ENCODE results near the gene IL36B. TPM values are rescaled to one million over a fixed set of nuclear protein-coding genes. Genes with fewer than 3 reads are reported as not detected.

The IL36B gene
- total RNA-seq, 1 donor from 2014 or later = not detected

DNA sequence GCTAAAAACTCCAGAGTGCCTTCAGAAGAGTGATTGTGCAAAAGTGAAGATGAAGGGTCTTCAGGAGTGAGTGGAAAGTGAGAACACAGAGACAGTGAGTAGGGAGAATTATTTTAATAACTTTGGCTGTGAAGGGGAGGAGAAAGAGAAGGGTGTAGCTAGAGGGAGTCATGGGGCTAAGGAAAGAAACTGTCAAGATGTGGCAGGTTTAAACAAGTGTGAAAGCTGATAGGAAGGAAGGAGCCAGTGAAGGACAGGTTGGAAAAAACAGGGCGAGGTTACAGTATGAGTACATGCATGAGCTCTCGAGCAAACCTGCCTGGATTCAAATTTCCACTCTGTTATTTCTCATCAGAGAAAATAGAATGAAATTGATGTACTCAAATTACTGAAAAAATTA lies 32.9 kb upstream of the IL36B start:
- no peak for DNase-seq (ENCODE audit: extremely low spot score, unreplicated experiment)
- Mint-ChIP-seq H3K27me3 (ENCODE audit: unreplicated experiment) (peaks cover 40% of the 10 kb centered on the region), H3K36me3 (ENCODE audit: unreplicated experiment) (no peaks in the 10 kb centered on the region)

DNA sequence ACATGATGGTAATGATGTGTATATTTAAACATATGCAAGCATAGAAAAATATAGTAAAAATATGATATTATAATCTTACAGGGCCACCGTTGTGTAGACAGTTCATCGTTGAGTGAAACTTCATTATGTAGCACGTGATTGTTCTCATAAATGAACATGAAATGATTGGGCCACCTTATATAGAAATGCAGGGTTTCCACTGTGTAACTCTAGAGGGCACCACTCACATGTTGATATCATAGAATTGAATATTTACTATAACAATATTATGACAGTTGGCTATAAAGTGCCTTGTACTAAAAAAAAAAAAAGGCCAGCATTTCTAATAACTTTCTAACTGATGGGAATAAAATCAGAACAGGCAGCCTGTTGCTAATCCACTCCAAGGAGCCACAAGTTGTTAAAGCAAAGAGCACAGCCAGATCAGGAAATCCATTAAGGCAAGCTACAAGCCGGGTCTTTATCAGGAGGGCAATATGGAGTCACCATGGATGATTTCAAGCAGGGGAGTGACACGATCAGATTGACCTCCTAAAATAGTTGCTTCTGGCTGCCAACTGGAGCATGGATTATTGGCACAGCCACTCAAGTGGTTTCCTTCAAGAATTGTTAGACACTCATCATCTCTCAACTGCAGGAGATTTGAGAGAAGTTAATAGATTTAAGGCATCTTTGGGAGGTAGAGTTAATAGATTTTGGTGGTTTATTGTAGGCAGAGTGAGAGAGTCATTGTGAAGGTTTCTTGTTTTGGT lies 31.8 kb upstream of the IL36B start:
- H3K27ac Mint-ChIP-seq (ENCODE audit: unreplicated experiment) = no peak overlapping the region
- H3K4me1 Mint-ChIP-seq (ENCODE audit: unreplicated experiment) = no peaks in the 10 kb centered on the region
- DNase-seq (ENCODE audit: extremely low spot score, unreplicated experiment) = no peak
- H3K36me3 Mint-ChIP-seq (ENCODE audit: unreplicated experiment) = no peaks in the 10 kb centered on the region
- peaks cover 46% of the 10 kb centered on the region for H3K27me3 Mint-ChIP-seq (ENCODE audit: unreplicated experiment)
- H3K4me3 Mint-ChIP-seq (ENCODE audit: unreplicated experiment) = no peak overlapping the region
- H3K9me3 Mint-ChIP-seq (ENCODE audit: unreplicated experiment) = no peaks in the 10 kb centered on the region
- TF ChIP-seq, protein P1, sequence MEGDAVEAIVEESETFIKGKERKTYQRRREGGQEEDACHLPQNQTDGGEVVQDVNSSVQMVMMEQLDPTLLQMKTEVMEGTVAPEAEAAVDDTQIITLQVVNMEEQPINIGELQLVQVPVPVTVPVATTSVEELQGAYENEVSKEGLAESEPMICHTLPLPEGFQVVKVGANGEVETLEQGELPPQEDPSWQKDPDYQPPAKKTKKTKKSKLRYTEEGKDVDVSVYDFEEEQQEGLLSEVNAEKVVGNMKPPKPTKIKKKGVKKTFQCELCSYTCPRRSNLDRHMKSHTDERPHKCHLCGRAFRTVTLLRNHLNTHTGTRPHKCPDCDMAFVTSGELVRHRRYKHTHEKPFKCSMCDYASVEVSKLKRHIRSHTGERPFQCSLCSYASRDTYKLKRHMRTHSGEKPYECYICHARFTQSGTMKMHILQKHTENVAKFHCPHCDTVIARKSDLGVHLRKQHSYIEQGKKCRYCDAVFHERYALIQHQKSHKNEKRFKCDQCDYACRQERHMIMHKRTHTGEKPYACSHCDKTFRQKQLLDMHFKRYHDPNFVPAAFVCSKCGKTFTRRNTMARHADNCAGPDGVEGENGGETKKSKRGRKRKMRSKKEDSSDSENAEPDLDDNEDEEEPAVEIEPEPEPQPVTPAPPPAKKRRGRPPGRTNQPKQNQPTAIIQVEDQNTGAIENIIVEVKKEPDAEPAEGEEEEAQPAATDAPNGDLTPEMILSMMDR (IDR thresholded peaks at IDR 0.05) = peak; percentile 42

More for the DNA sequence above, 32.9 kb upstream of the IL36B start:
- H3K27ac Mint-ChIP-seq (ENCODE audit: unreplicated experiment) = no peak overlapping the region
- H3K9me3 Mint-ChIP-seq (ENCODE audit: unreplicated experiment) = no peaks in the 10 kb centered on the region
- no peak overlapping the region for H3K4me3 Mint-ChIP-seq (ENCODE audit: unreplicated experiment)
- TF ChIP-seq, protein P1 (IDR thresholded peaks at IDR 0.05) = no peak
- H3K4me1 Mint-ChIP-seq (ENCODE audit: unreplicated experiment) = no peaks in the 10 kb centered on the region

DNA sequence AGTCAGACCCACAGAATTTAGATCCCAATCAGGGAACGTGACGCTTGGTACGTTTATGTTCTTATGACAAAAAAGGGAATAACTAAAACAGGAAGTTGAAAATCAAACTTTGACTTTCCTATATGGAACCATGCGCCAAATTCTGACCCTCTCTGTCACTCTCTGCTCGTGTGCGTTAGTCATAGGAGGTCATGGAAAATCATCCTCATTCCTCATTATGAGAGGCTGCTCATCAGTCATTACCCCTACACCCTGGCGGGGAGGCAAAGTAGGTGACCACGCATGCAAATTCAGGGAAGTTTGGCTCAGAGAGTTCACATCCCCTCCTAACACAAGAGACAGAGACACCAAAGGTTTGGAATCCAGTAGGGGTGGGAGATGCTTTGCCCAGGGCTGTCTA lies 30.6 kb upstream of the IL36B start:
- Mint-ChIP-seq H3K36me3 (ENCODE audit: unreplicated experiment) (no peaks in the 10 kb centered on the region), H3K27ac (ENCODE audit: unreplicated experiment) (no peak overlapping the region), H3K4me3 (ENCODE audit: unreplicated experiment) (no peak overlapping the region), H3K4me1 (ENCODE audit: unreplicated experiment) (no peaks in the 10 kb centered on the region), H3K9me3 (ENCODE audit: unreplicated experiment) (no peaks in the 10 kb centered on the region), H3K27me3 (ENCODE audit: unreplicated experiment) (peaks cover 53% of the 10 kb centered on the region)
- TF ChIP-seq, protein P1 (IDR thresholded peaks at IDR 0.05) = no peak
- DNase-seq (ENCODE audit: extremely low spot score, unreplicated experiment) = no peak

DNA sequence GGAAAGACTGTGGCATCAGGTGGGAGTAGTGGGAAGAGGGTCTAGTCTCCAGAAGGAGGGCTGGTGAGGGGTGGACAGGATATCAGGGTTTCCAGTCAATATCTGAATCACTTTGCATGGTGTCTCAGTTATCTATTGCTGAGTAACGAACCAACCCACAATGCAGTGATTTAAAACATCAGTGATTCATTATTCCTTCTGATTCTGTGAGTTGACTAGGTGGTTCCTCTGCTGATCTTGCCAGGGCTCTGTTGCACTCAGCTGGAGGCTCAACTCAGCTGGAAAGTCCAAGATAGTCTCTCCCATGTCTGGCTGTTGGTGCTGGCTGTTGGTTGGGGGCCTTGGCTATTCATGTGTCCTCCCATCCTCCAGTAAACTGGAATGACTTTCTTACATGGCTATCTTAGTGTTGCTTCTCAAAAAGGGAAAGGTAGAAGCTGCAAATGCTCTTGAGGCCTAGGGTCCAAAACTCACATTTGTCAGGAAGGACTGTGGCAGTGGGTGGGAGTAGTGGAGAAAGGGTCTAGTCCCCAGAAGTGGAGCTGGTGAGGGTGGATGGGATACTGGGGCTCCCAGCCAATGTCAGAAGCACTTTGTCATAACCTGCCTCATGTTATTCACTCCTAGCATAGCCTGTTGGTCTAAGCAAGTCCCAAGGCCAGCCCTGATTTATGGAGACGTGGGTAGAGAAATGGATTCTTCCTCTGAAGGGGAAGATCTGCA lies 29.0 kb upstream of the IL36B start:
- DNase-seq (ENCODE audit: extremely low spot score, unreplicated experiment) = no peak

DNA sequence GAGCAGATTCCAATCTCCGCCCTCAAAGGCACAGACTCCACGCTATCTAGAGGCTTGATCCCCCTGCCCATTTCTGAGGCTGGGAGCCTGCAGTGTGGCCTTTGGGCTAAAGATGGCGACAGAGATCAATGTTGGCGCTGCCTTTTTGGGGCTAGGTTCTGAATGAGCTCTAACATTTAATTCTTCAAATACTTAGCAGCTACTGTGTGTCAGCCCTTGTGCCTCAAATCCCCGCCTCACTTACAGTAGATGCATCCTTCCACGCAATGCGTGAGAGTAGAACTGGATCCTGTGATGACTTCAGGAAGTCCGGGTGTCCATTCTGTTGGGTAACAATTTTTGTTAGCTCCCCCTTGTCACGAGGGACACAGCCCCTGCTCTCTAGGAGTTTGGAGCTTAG lies 27.5 kb upstream of the IL36B start:
- TF ChIP-seq, protein P1 (IDR thresholded peaks at IDR 0.05) = peak; percentile 62
- Mint-ChIP-seq H3K4me3 (ENCODE audit: unreplicated experiment) (no peak overlapping the region), H3K9me3 (ENCODE audit: unreplicated experiment) (no peaks in the 10 kb centered on the region), H3K4me1 (ENCODE audit: unreplicated experiment) (no peaks in the 10 kb centered on the region), H3K27me3 (ENCODE audit: unreplicated experiment) (peaks cover 64% of the 10 kb centered on the region), H3K36me3 (ENCODE audit: unreplicated experiment) (no peaks in the 10 kb centered on the region), H3K27ac (ENCODE audit: unreplicated experiment) (no peak overlapping the region)
- DNase-seq (ENCODE audit: extremely low spot score, unreplicated experiment) = no peak

More for the DNA sequence above, 29.0 kb upstream of the IL36B start:
- H3K4me3 Mint-ChIP-seq (ENCODE audit: unreplicated experiment) = no peak overlapping the region
- H3K27me3 Mint-ChIP-seq (ENCODE audit: unreplicated experiment) = peaks cover 55% of the 10 kb centered on the region
- no peaks in the 10 kb centered on the region for H3K36me3 Mint-ChIP-seq (ENCODE audit: unreplicated experiment)
- H3K27ac Mint-ChIP-seq (ENCODE audit: unreplicated experiment) = no peak overlapping the region
- H3K4me1 Mint-ChIP-seq (ENCODE audit: unreplicated experiment) = no peaks in the 10 kb centered on the region
- TF ChIP-seq, protein P1 (IDR thresholded peaks at IDR 0.05) = no peak
- H3K9me3 Mint-ChIP-seq (ENCODE audit: unreplicated experiment) = no peaks in the 10 kb centered on the region
